HG02588 (cell line): ENCODE results near the gene AGBL1.

Experiments
- ATAC-seq: cut with Tn5 transposase; IDR thresholded peaks from one replicate; pipeline ENCODE4 v1.9.1; 2021; ENCODE audit warnings: mild to moderate bottlenecking, moderate library complexity; ENCODE audit not compliant: unreplicated experiment

AGBL1 gene

DNA sequence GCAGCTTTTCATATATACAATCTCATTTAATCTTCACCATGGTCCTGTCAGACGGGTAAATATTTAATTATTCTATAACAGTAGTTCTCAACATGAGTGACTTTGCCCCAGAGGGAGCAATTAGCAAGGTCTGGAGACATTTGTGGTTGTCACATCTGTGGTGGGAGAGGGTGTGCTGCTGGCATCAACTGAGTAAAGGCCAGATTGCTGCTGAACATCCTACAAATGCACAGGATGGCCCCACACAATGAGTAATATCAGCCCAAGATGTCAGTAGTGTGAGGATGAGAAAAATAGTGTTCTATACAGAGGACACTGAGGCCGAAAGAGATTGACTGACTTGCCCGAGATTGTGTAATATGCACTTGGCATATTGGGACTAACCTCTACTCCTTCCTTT is 156.0 kb downstream of the AGBL1 start:
- no peak for ATAC-seq

- ATAC-seq: no peak
Measured at GRCh38 chr15:86236356-86237110, 156.9 kb downstream of the AGBL1 start.

DNA sequence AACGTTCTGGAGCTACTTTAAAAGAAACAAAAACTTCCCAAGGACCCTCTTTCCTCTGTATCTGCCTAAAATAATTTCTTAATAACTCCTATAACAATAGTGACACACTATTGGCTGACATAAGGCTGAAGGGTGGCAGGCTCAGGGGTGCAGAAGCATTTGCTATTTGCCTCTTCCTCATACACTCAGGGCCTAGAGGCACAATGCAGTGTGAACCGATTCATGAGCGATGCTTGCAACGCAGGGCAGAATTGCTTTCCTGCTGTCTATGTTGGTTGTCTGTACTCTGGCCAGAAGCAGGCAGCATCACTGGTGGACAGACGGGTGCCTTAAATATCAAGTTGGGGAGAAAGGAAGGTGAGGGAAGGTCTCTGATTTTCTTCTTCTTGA is 157.4 kb downstream of the AGBL1 start:
- no peak for ATAC-seq

- no peak for ATAC-seq
Measured at GRCh38 chr15:86247249-86247955, 167.7 kb downstream of the AGBL1 start.

DNA sequence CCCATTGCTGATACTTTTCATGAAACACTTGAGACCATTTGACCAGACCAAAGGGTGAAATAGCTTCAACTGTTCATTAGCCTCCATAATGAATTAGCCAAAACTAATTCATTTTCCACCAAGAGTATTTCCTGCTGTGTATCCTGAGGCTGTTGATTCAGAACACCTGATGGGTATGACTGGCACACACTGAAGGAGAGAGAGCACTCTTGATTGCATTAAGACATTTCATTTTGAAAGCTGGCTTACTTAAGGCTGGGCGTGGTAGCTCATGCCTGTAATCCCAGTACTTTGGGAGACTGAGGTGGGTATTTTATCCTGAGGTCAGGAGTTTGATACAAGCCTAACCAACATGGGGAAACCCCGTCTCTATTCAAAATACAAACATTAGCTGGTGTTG is 175.6 kb downstream of the AGBL1 start:
- ATAC-seq: no peak

DNA sequence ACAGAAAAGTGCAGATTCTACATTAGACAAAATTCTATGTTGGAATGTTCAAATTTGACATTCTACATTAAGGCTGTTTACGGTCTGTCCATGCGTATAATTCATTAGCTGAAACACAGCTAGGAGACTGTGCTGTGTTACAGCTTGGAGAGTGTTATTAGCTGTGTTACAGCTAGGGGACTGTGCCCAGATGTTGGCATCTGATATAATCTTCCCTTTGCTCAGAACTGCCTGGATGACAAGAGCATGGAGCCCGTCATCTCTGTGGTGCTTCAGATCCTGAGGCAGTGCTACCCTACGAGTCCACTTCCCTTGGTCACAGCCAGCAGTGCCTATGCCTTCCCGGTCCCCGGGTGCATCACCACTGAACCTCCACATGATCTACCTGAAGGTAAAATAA is 177.0 kb downstream of the AGBL1 start:
- no peak for ATAC-seq

GRCh38 chr15:86259589-86259988 is 179.9 kb downstream of the AGBL1 start:
- no peak for ATAC-seq

- no peak for ATAC-seq
Measured at GRCh38 chr15:86263230-86263629, 183.6 kb downstream of the AGBL1 start.

GRCh38 chr15:86266896-86267484 is 187.3 kb downstream of the AGBL1 start:
- no peak for ATAC-seq

GRCh38 chr15:86267892-86268291 is 188.2 kb downstream of the AGBL1 start:
- ATAC-seq: no peak

GRCh38 chr15:86268558-86268957 is 188.9 kb downstream of the AGBL1 start:
- no peak for ATAC-seq

DNA sequence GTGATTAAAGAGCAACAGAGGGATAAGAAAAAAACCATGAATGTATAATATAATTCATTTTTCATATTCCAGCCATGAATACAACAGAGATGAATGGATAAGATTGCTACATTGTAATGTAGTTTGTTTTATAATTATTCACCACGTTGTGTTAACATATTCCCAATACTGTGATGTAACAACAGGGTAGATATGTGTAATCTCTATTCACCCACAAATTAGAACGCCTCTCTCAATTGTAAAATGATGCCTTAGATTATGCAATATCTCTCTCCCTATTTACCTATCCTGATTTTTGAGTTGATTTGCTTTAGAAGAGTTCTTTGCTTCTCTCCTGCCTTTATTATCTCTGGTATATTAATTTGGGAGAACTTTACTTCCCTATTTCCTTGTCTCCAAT is 193.6 kb downstream of the AGBL1 start:
- no peak for ATAC-seq

- no peak for ATAC-seq
Measured at GRCh38 chr15:86275361-86275760, 195.7 kb downstream of the AGBL1 start.

GRCh38 chr15:86278586-86278985 is 198.9 kb downstream of the AGBL1 start:
- no peak for ATAC-seq

DNA sequence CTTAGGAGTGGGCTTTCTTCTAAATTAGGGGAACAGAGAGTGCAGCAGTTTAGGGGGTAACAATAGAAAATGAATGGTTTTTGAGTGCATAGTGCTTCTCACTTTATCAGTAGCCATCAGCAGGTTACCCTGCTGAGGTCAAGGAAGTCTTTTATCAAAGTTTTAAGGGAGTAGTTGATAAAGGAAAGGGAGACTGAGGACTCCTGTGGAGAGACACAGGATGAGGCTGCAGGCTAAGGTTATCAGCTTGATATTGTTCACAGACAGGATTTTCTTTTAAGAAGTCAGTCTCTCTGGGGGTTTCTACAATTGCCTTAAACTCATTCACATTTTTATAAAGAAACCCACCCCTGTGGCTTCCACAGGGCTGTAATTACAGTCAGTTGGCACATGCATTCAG is 205.0 kb downstream of the AGBL1 start:
- no peak for ATAC-seq

DNA sequence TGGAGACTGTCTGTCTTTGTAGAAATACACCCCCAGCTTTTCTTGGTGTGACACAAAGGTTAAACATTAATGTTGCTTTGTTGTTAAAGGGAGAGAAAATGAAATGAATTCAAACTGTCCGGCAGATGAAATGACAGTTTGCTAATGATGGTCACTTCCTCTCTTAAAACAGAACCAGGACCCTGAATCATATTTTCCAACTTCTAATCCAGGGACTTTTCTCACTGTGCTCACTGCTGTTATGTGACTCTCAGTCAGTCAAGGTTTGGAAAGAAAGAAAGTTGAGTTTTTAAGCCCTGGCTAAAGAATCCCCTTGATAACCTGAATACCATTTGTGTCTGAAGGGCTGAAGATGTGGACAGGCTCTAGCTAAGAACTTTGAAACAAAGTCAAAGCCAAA is 215.8 kb downstream of the AGBL1 start:
- ATAC-seq: no peak

GRCh38 chr15:86296769-86297168 is 217.1 kb downstream of the AGBL1 start:
- ATAC-seq: no peak

GRCh38 chr15:86300390-86301125 is 220.9 kb downstream of the AGBL1 start:
- ATAC-seq: no peak

- ATAC-seq: no peak
Measured at GRCh38 chr15:86311568-86312280, 232.1 kb downstream of the AGBL1 start.

- ATAC-seq: no peak
Measured at GRCh38 chr15:86312486-86312885, 232.8 kb downstream of the AGBL1 start.

- no peak for ATAC-seq
Measured at GRCh38 chr15:86316216-86316615, 236.5 kb downstream of the AGBL1 start.
